NCI-H187 (cell line): Measurements from ENCODE around the gene CAVIN2.

Experiments used
- DNase-seq, 2 experiments: peaks; one replicate each; lab custom pipeline; 2025; lab: John Stamatoyannopoulos, UW

The CAVIN2 gene

GRCh38 chr2:191846515-191847476 lies at the start of gene CAVIN2:
Gene CAVIN2, minus strand, starts transcription at chr2:191847088. Its CDS starts 163 bp downstream, at chr2:191846925.
- no peak for DNase-seq

- no peak for DNase-seq
Measured at GRCh38 chr2:191895743-191896142, 48.9 kb upstream of the CAVIN2 start.

- no peak for DNase-seq
Measured at GRCh38 chr2:191895195-191895594, 48.3 kb upstream of the CAVIN2 start.

- DNase-seq: no peak
Measured at GRCh38 chr2:191894681-191895147, 47.8 kb upstream of the CAVIN2 start.

- no peak for DNase-seq
Measured at GRCh38 chr2:191892391-191892790, 45.5 kb upstream of the CAVIN2 start.

GRCh38 chr2:191891656-191892055 lies 44.8 kb upstream of the CAVIN2 start:
- DNase-seq: no peak

GRCh38 chr2:191889931-191890330 lies 43.0 kb upstream of the CAVIN2 start:
- DNase-seq: no peak

- no peak for DNase-seq
Measured at GRCh38 chr2:191888400-191889166, 41.7 kb upstream of the CAVIN2 start.

GRCh38 chr2:191885650-191886049 lies 38.8 kb upstream of the CAVIN2 start:
- DNase-seq: no peak

- DNase-seq: no peak
Measured at GRCh38 chr2:191885098-191885497, 38.2 kb upstream of the CAVIN2 start.

GRCh38 chr2:191881982-191882816 lies 35.3 kb upstream of the CAVIN2 start:
- DNase-seq: no peak

- no peak for DNase-seq
Measured at GRCh38 chr2:191878548-191879279, 31.8 kb upstream of the CAVIN2 start.

- DNase-seq: no peak
Measured at GRCh38 chr2:191877875-191878274, 31.0 kb upstream of the CAVIN2 start.

- DNase-seq: no peak
Measured at GRCh38 chr2:191875859-191876258, 29.0 kb upstream of the CAVIN2 start.

GRCh38 chr2:191870744-191871143 lies 23.9 kb upstream of the CAVIN2 start:
- DNase-seq: no peak

GRCh38 chr2:191869781-191870180 lies 22.9 kb upstream of the CAVIN2 start:
- no peak for DNase-seq

GRCh38 chr2:191869178-191869577 lies 22.3 kb upstream of the CAVIN2 start:
- DNase-seq: peak; percentile 2 to 33

- DNase-seq: no peak
Measured at GRCh38 chr2:191867507-191867847, 20.6 kb upstream of the CAVIN2 start.

- DNase-seq: no peak
Measured at GRCh38 chr2:191866675-191867506, 20.0 kb upstream of the CAVIN2 start.

- DNase-seq: no peak
Measured at GRCh38 chr2:191866195-191866594, 19.3 kb upstream of the CAVIN2 start.
